ENCODE data around the gene ZNF784.

Gene ZNF784

GRCh38 chr19:55616395-55616875 is 7.9 kb downstream of the ZNF784 start:
- FAIRE-seq: no peak
- no peak for DNase-seq (ENCODE audit: insufficient read length, low spot score)
- TF ChIP-seq PAX5 (IDR thresholded peaks at IDR 0.05; ENCODE audit: insufficient read depth, low read length, severe bottlenecking): no peak
- no peak for TF ChIP-seq POLR2A (IDR thresholded peaks at IDR 0.05; ENCODE audit: low read depth, low read length)
- TF ChIP-seq POLR2AphosphoS5 (IDR thresholded peaks at IDR 0.05; ENCODE audit: low read depth, low read length): no peak
- no peak for TF ChIP-seq SPI1 (IDR thresholded peaks at IDR 0.05; ENCODE audit: low read depth, low read length)
- no peak for TF ChIP-seq TAF1 (IDR thresholded peaks at IDR 0.05; ENCODE audit: low read depth, low read length)
- no peak for TF ChIP-seq POU2F2 (IDR thresholded peaks at IDR 0.05; ENCODE audit: low read depth, low read length)

GRCh38 chr19:55615543-55616394 is 8.6 kb downstream of the ZNF784 start:
- FAIRE-seq (no peak), DNase-seq (ENCODE audit: insufficient read length, low spot score) (no peak)
- TF ChIP-seq SPI1 (IDR thresholded peaks at IDR 0.05; ENCODE audit: low read depth, low read length): no peak
- TF ChIP-seq PAX5 (IDR thresholded peaks at IDR 0.05; ENCODE audit: insufficient read depth, low read length, severe bottlenecking): no peak
- no peak for TF ChIP-seq TAF1 (IDR thresholded peaks at IDR 0.05; ENCODE audit: low read depth, low read length)
- TF ChIP-seq POLR2AphosphoS5 (IDR thresholded peaks at IDR 0.05; ENCODE audit: low read depth, low read length): no peak
- no peak for TF ChIP-seq POLR2A (IDR thresholded peaks at IDR 0.05; ENCODE audit: low read depth, low read length)
- TF ChIP-seq POU2F2 (IDR thresholded peaks at IDR 0.05; ENCODE audit: low read depth, low read length): no peak

- DNase-seq (ENCODE audit: insufficient read length, low spot score) (no peak), FAIRE-seq (no peak)
- TF ChIP-seq PAX5 (IDR thresholded peaks at IDR 0.05; ENCODE audit: insufficient read depth, low read length, severe bottlenecking) (no peak), POLR2AphosphoS5 (IDR thresholded peaks at IDR 0.05; ENCODE audit: low read depth, low read length) (no peak), POLR2A (IDR thresholded peaks at IDR 0.05; ENCODE audit: low read depth, low read length) (no peak), POU2F2 (IDR thresholded peaks at IDR 0.05; ENCODE audit: low read depth, low read length) (no peak), TAF1 (IDR thresholded peaks at IDR 0.05; ENCODE audit: low read depth, low read length) (no peak), SPI1 (IDR thresholded peaks at IDR 0.05; ENCODE audit: low read depth, low read length) (no peak)
These were observed 9.4 kb downstream of the ZNF784 start for GRCh38 chr19:55614711-55615542.

GRCh38 chr19:55613930-55614710 is 10.2 kb downstream of the ZNF784 start:
- FAIRE-seq (no peak), DNase-seq (ENCODE audit: insufficient read length, low spot score) (no peak)
- TF ChIP-seq SPI1 (IDR thresholded peaks at IDR 0.05; ENCODE audit: low read depth, low read length): no peak
- no peak for TF ChIP-seq POU2F2 (IDR thresholded peaks at IDR 0.05; ENCODE audit: low read depth, low read length)
- TF ChIP-seq POLR2A (IDR thresholded peaks at IDR 0.05; ENCODE audit: low read depth, low read length): no peak
- TF ChIP-seq PAX5 (IDR thresholded peaks at IDR 0.05; ENCODE audit: insufficient read depth, low read length, severe bottlenecking): no peak
- TF ChIP-seq POLR2AphosphoS5 (IDR thresholded peaks at IDR 0.05; ENCODE audit: low read depth, low read length): no peak
- no peak for TF ChIP-seq TAF1 (IDR thresholded peaks at IDR 0.05; ENCODE audit: low read depth, low read length)

GRCh38 chr19:55613396-55613795 is 11.0 kb downstream of the ZNF784 start:
- no peak for FAIRE-seq
- no peak for DNase-seq (ENCODE audit: insufficient read length, low spot score)

GRCh38 chr19:55611983-55612645 is 12.3 kb downstream of the ZNF784 start:
- no peak for DNase-seq (ENCODE audit: insufficient read length, low spot score)
- TF ChIP-seq POU2F2 (IDR thresholded peaks at IDR 0.05; ENCODE audit: low read depth, low read length) (no peak), SPI1 (IDR thresholded peaks at IDR 0.05; ENCODE audit: low read depth, low read length) (peak; percentile 40; the same call in 1 of the 2 replicates), POLR2AphosphoS5 (IDR thresholded peaks at IDR 0.05; ENCODE audit: low read depth, low read length) (no peak)
- FAIRE-seq: peak; percentile 33

More at GRCh38 chr19:55613396-55613795, 11.0 kb downstream of the ZNF784 start:
- TF ChIP-seq TAF1 (IDR thresholded peaks at IDR 0.05; ENCODE audit: low read depth, low read length) (no peak), POLR2AphosphoS5 (IDR thresholded peaks at IDR 0.05; ENCODE audit: low read depth, low read length) (no peak), POU2F2 (IDR thresholded peaks at IDR 0.05; ENCODE audit: low read depth, low read length) (no peak), PAX5 (IDR thresholded peaks at IDR 0.05; ENCODE audit: insufficient read depth, low read length, severe bottlenecking) (no peak), POLR2A (IDR thresholded peaks at IDR 0.05; ENCODE audit: low read depth, low read length) (no peak), SPI1 (IDR thresholded peaks at IDR 0.05; ENCODE audit: low read depth, low read length) (no peak)

GRCh38 chr19:55611300-55611982 is 12.9 kb downstream of the ZNF784 start:
- TF ChIP-seq SPI1 (IDR thresholded peaks at IDR 0.05; ENCODE audit: low read depth, low read length) (no peak), POLR2A (IDR thresholded peaks at IDR 0.05; ENCODE audit: low read depth, low read length) (no peak), POLR2AphosphoS5 (IDR thresholded peaks at IDR 0.05; ENCODE audit: low read depth, low read length) (no peak), PAX5 (IDR thresholded peaks at IDR 0.05; ENCODE audit: insufficient read depth, low read length, severe bottlenecking) (no peak), TAF1 (IDR thresholded peaks at IDR 0.05; ENCODE audit: low read depth, low read length) (no peak), POU2F2 (IDR thresholded peaks at IDR 0.05; ENCODE audit: low read depth, low read length) (no peak)
- FAIRE-seq (no peak), DNase-seq (ENCODE audit: insufficient read length, low spot score) (no peak)

GRCh38 chr19:55609326-55609725 is 15.0 kb downstream of the ZNF784 start:
- no peak for TF ChIP-seq SPI1 (IDR thresholded peaks at IDR 0.05; ENCODE audit: low read depth, low read length)
- no peak for TF ChIP-seq POLR2A (IDR thresholded peaks at IDR 0.05; ENCODE audit: low read depth, low read length)
- no peak for TF ChIP-seq PAX5 (IDR thresholded peaks at IDR 0.05; ENCODE audit: insufficient read depth, low read length, severe bottlenecking)
- DNase-seq (ENCODE audit: insufficient read length, low spot score) (no peak), FAIRE-seq (no peak)
